NCI-H128 (cell line): Measurements from ENCODE around the gene GOSR1.
"Not testable (repeated sequence)": the region's sequence is repeated elsewhere in the genome, so short reads cannot be mapped to it uniquely, and the experiment has no call there.

Source experiments
- DNase-seq: peaks from one replicate; lab custom pipeline; 2025; ENCODE audit not compliant: unreplicated experiment; lab: John Stamatoyannopoulos, UW

The GOSR1 gene

GRCh38 chr17:30543456-30543855, 66.2 kb downstream of the GOSR1 start:
- DNase-seq, result no peak

- no peak for DNase-seq
Observed at GRCh38 chr17:30545024-30545423, 67.8 kb downstream of the GOSR1 start.

GRCh38 chr17:30547778-30548573, 70.8 kb downstream of the GOSR1 start:
- no peak for DNase-seq

- not testable (repeated sequence) for DNase-seq
Observed at GRCh38 chr17:30549181-30549580, 72.0 kb downstream of the GOSR1 start.

GRCh38 chr17:30549864-30550511, 72.8 kb downstream of the GOSR1 start:
- no peak for DNase-seq

GRCh38 chr17:30550512-30551273, 73.5 kb downstream of the GOSR1 start:
- DNase-seq, result no peak

GRCh38 chr17:30551274-30551995, 74.2 kb downstream of the GOSR1 start:
- DNase-seq, result not testable (repeated sequence)

GRCh38 chr17:30551996-30552339, 74.8 kb downstream of the GOSR1 start:
- DNase-seq, result no peak

GRCh38 chr17:30552994-30553566, 75.9 kb downstream of the GOSR1 start:
- no peak for DNase-seq

- DNase-seq, result not testable (repeated sequence)
Observed at GRCh38 chr17:30553823-30554440, 76.7 kb downstream of the GOSR1 start.

- no peak for DNase-seq
Observed at GRCh38 chr17:30554839-30555751, 77.9 kb downstream of the GOSR1 start.

GRCh38 chr17:30555942-30556341, 78.7 kb downstream of the GOSR1 start:
- DNase-seq, result no peak

- no peak for DNase-seq
Observed at GRCh38 chr17:30556374-30557332, 79.4 kb downstream of the GOSR1 start.

GRCh38 chr17:30557916-30558685, 80.9 kb downstream of the GOSR1 start:
- DNase-seq, result no peak

GRCh38 chr17:30558686-30559545, 81.7 kb downstream of the GOSR1 start:
- no peak for DNase-seq

GRCh38 chr17:30559656-30560055, 82.4 kb downstream of the GOSR1 start:
- no peak for DNase-seq
